ENCODE measurements around the gene KRT17. TPM values are rescaled to one million over a fixed set of nuclear protein-coding genes. Genes with fewer than 3 reads are reported as not detected.

The KRT17 gene
- total RNA-seq, 1 donor from 2014 or later, result not detected

DNA sequence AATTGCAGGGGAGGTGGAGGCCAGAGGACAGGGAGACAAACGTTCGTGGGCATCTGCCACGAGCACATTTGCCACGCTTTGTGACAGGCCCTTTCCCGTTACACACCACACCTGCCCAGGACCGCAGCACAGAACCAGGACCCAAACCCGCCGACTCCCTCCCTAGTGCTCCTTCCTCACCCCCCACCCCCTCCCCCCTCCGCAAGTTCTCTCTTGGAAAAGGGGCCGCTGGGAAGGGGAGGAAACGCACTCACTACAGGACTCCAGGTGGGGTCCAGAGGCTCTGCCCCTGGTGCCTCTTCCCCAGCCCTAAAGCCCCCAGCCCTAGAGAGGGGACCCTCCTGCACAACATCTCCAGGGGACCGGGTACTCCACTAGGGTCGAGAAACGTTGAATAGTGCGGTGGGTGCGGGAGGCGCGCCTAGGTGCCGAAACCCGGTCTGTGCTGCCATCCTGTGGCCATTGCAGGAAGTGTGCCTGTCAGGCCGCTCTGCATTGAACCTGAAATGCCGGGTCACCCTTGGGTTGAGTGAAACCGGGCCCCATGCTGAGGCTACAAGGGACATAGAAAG lies 42.4 kb upstream of the KRT17 start:
- Histone ChIP-seq H3K9ac (no peak overlapping the region), H3K79me2 (ENCODE audit: low read depth) (no peaks in the 10 kb centered on the region), H3K9me3 (ENCODE audit: low read depth) (no peaks in the 10 kb centered on the region), H3K4me2 (peak overlapping the region; percentile 81), H3K27me3 (peaks cover 35% of the 10 kb centered on the region), H3K36me3 (no peaks in the 10 kb centered on the region), H3F3A (ENCODE audit: low read depth) (peaks cover 17% of the 10 kb centered on the region), H3K4me3 (peak overlapping the region; percentile 49), H3K27ac (no peak overlapping the region), H4K20me1 (ENCODE audit: low read depth) (no peaks in the 10 kb centered on the region), H3K4me1 (peaks cover 4% of the 10 kb centered on the region), H2AFZ (replicated peaks) (peak overlapping the region; percentile 89)
- Mint-ChIP-seq H3K27me3 (ENCODE audit: insufficient read depth, low read depth) (peaks cover 17% of the 10 kb centered on the region), H3K27ac (no peak overlapping the region), H3K36me3 (no peaks in the 10 kb centered on the region), H3K4me1 (peaks cover 13% of the 10 kb centered on the region), H3K9me3 (no peaks in the 10 kb centered on the region), H3K4me3 (peak overlapping the region; percentile 82)
- TF ChIP-seq EZH2phosphoT487 (IDR thresholded peaks at IDR 0.05), result no peak
- peak; percentile 46 for TF ChIP-seq EZH2 (IDR thresholded peaks at IDR 0.05)
- TF ChIP-seq, protein P1, sequence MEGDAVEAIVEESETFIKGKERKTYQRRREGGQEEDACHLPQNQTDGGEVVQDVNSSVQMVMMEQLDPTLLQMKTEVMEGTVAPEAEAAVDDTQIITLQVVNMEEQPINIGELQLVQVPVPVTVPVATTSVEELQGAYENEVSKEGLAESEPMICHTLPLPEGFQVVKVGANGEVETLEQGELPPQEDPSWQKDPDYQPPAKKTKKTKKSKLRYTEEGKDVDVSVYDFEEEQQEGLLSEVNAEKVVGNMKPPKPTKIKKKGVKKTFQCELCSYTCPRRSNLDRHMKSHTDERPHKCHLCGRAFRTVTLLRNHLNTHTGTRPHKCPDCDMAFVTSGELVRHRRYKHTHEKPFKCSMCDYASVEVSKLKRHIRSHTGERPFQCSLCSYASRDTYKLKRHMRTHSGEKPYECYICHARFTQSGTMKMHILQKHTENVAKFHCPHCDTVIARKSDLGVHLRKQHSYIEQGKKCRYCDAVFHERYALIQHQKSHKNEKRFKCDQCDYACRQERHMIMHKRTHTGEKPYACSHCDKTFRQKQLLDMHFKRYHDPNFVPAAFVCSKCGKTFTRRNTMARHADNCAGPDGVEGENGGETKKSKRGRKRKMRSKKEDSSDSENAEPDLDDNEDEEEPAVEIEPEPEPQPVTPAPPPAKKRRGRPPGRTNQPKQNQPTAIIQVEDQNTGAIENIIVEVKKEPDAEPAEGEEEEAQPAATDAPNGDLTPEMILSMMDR (IDR thresholded peaks at IDR 0.05), result peak; percentile 96
- peak; percentile 85 for DNase-seq (ENCODE audit: low spot score)

DNA sequence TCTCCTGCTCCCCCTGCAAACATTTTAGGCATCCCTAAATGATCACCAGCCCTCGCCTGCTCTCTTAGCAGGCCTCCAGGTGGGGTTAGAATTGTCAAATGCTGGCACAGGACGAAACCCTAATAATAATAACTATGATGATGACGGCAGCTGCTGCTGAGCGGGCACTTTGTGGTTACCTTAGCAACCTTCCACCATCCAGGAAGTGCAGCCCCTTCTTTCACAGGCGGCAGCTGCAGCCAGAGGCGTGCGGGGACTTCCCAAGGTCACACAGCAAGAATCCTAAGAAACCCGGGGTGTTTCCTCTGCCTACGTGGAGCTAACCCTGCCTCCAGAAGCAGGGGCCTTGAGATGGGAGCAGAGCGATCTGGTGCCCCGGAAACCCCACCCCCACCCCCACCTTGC lies 41.9 kb upstream of the KRT17 start:
- no peaks in the 10 kb centered on the region for H4K20me1 ChIP-seq (ENCODE audit: low read depth)
- H3K27me3 ChIP-seq, result peaks cover 35% of the 10 kb centered on the region
- H3K4me1 Mint-ChIP-seq, result peaks cover 13% of the 10 kb centered on the region
- peak; percentile 41 for DNase-seq (ENCODE audit: low spot score)
- peak overlapping the region; percentile 82 for H3K4me3 Mint-ChIP-seq
- H3K27ac Mint-ChIP-seq, result peak overlapping the region; percentile 83
- peak overlapping the region; percentile 89 for H2AFZ ChIP-seq (replicated peaks)
- H3K27ac ChIP-seq, result no peak overlapping the region
- peak overlapping the region; percentile 81 for H3K4me2 ChIP-seq
- peaks cover 17% of the 10 kb centered on the region for H3F3A ChIP-seq (ENCODE audit: low read depth)
- TF ChIP-seq EZH2 (IDR thresholded peaks at IDR 0.05) (no peak), EZH2phosphoT487 (IDR thresholded peaks at IDR 0.05) (no peak)
- TF ChIP-seq, protein P1 (IDR thresholded peaks at IDR 0.05), result no peak
- no peaks in the 10 kb centered on the region for H3K9me3 ChIP-seq (ENCODE audit: low read depth)
- peak overlapping the region; percentile 49 for H3K4me3 ChIP-seq
- H3K36me3 ChIP-seq, result no peaks in the 10 kb centered on the region
- H3K27me3 Mint-ChIP-seq (ENCODE audit: insufficient read depth, low read depth), result peaks cover 17% of the 10 kb centered on the region
- H3K4me1 ChIP-seq, result peaks cover 4% of the 10 kb centered on the region
- H3K9me3 Mint-ChIP-seq, result no peaks in the 10 kb centered on the region
- no peaks in the 10 kb centered on the region for H3K36me3 Mint-ChIP-seq
- no peak overlapping the region for H3K9ac ChIP-seq
- no peaks in the 10 kb centered on the region for H3K79me2 ChIP-seq (ENCODE audit: low read depth)

DNA sequence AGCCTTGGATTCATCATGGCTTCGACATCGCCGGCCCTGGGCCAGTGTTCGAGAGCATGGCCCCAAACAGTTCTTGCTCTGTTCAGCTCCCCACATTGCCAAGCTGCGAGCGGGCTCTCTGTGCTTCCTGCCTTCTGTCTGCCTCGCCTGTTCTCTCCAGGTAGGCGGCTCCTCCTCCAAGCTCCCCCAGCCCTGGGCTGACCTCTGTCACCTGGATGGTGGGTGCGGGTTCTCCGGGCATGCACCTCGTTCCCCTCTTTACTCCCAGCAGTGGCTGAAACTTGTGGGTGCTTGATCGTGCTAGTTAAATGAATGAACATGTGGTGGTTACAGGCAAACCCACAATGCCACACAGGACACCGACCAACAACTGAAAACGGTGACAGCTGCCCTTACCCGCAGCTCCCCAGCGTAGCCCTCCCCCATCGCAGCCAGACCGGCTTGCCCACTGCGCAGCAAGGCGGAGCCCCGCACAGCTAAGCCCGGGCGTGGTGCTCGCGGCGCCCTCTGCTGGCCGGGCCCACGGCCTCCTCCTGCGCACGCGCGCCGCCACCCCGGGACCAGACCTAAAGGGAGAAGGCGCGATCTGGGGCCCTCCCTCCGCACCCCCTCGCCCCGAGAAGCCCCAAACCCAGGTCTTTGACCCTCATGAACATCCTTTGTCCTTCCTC lies 41.3 kb upstream of the KRT17 start:
- H2AFZ ChIP-seq (replicated peaks), result peak overlapping the region; percentile 89
- Mint-ChIP-seq H3K27ac (peak overlapping the region; percentile 83), H3K4me1 (peaks cover 13% of the 10 kb centered on the region), H3K4me3 (peak overlapping the region; percentile 82), H3K9me3 (no peaks in the 10 kb centered on the region), H3K36me3 (no peaks in the 10 kb centered on the region), H3K27me3 (ENCODE audit: insufficient read depth, low read depth) (peaks cover 17% of the 10 kb centered on the region)
- peak overlapping the region; percentile 81 for H3K4me2 ChIP-seq
- H3K36me3 ChIP-seq, result no peaks in the 10 kb centered on the region
- peaks cover 35% of the 10 kb centered on the region for H3K27me3 ChIP-seq
- H3K79me2 ChIP-seq (ENCODE audit: low read depth), result no peaks in the 10 kb centered on the region
- no peaks in the 10 kb centered on the region for H3K9me3 ChIP-seq (ENCODE audit: low read depth)
- no peak overlapping the region for H3K27ac ChIP-seq
- peak; percentile 92 for DNase-seq (ENCODE audit: low spot score)
- H3F3A ChIP-seq (ENCODE audit: low read depth), result peaks cover 17% of the 10 kb centered on the region
- H3K9ac ChIP-seq, result no peak overlapping the region
- no peaks in the 10 kb centered on the region for H4K20me1 ChIP-seq (ENCODE audit: low read depth)
- TF ChIP-seq EZH2phosphoT487 (IDR thresholded peaks at IDR 0.05) (peak; percentile 12), EZH2 (IDR thresholded peaks at IDR 0.05) (no peak)
- TF ChIP-seq, protein P1 (IDR thresholded peaks at IDR 0.05), result peak; percentile 94
- peaks cover 4% of the 10 kb centered on the region for H3K4me1 ChIP-seq
- peak overlapping the region; percentile 49 for H3K4me3 ChIP-seq

All from neural progenitor cell (in vitro differentiated cells).